NCI-H2171 treated with DMSO at 0.1 percent for 48 hours (cell line): ENCODE results near the gene STIM1.

Source experiments
- DNase-seq: peaks from one replicate; lab custom pipeline; 2025; lab: John Stamatoyannopoulos, UW

STIM1 gene

DNA sequence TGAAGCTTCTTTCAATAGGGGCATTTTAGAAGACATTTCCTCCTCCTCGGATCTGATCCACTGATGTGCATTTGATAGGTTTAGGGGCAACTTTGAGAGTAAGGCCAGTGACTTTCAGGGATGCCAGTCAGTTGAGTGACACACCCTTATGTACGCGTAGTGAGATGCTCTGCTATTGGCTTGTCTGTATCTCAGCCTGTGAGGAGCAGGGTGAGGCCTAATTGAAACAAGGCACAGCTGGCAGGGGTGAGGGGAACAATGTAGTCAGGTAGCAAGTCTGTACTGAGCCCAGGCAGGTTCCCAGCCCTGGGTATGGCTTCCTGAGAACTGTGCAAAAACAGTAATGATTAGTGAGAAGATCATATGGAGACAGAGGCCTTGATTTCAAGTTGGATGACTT is 61.5 kb downstream of the STIM1 start:
- peak; percentile 70 for DNase-seq

GRCh38 chr11:3920148-3920852 is 64.8 kb downstream of the STIM1 start:
- DNase-seq, result peak; percentile 59

GRCh38 chr11:3922056-3922455 is 66.6 kb downstream of the STIM1 start:
- DNase-seq, result no peak

GRCh38 chr11:3925513-3925912 is 70.0 kb downstream of the STIM1 start:
- DNase-seq, result no peak

DNA sequence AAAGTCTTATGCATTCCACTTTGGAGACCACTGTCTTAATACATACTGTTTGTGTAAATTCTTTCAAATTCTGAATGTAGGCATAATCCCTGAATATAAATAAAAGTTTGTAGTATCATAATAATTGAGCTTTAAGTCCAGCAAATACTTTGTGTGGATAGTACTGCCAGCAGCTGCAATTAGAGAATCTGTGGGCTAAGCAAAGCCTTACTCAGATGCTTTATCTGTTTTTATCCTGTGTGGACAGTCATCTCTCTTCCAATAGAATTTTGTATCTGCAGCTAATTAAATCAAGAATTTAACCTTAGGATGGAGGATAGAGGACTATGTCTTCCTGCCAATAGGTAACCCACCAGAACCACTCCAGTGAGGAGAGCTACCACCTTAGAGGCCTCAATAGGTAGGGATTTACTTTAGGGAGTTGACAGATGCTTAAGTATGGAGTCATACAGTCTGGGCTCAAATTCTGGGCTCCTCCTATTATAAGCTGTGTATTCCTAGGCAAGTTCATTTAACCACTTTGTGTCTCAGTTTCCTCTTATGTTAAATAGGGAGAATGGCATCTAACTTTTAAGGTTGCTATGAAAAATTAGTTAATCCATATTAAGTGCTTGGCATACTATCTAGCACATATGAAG is 71.1 kb downstream of the STIM1 start:
- DNase-seq, result no peak

- no peak for DNase-seq
These were observed 71.8 kb downstream of the STIM1 start for GRCh38 chr11:3927129-3927796.

DNA sequence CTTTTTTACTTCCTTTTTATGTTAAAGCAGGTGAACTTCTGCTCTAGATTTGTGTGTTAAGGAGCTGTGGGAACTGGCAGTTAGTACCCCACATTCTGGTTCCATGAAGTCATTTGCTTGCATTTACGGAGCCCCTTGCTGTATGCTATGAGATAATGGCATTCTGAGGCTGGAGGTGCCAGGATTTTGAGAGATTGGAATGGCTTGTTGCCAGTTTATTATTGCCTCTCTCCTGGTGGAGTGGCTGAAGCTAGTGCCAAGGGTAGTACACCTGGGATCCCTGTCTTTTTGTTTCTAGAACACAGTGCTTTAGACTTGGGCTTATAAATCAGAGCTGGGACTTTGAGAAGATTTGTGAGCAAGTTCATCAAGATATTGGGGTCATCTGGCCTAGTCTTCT is 73.8 kb downstream of the STIM1 start:
- DNase-seq, result no peak

- DNase-seq, result no peak
These were observed 74.2 kb downstream of the STIM1 start for GRCh38 chr11:3929649-3930048.

DNA sequence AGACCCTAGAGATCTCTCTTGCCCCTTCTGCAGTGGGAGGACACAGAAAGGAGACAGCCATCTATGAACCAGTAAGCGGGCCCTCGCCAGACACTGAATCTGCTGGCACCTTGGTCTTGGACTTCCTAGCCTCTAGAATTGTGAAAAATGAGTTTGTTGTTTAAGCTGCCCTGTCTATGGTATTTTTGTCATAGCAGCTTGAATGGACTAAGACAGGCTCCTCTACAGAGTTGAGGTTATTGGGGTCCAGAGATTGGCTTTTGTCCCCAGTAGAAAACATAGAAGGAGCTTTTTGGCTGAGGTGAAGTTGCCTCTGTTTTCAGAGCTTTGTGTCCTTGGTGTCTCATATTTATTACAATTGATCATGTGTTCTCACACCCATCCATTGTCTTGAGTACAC is 77.2 kb downstream of the STIM1 start:
- no peak for DNase-seq

- DNase-seq, result no peak
These were observed 77.7 kb downstream of the STIM1 start for GRCh38 chr11:3933165-3933628.

- DNase-seq, result no peak
These were observed 79.2 kb downstream of the STIM1 start for GRCh38 chr11:3934658-3935057.

DNA sequence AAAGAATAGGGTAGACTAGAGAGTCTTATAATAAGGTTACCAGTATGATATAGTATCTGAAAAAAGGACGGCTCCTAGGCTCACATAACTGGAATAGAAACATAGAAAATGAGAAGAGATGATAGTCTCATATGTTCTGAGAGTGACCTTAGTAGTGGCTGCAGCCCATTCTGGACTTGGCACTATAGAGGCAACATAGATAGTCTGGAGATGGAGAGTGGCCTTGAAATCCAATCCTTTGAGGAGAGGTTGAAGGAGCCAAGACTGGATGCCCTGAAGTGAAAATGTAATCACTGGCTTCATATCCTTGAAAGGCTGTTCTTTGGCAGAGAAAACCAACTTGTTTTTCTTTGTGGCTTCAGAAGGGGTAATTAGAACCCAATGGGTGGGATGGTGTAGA is 81.1 kb downstream of the STIM1 start:
- DNase-seq, result no peak

DNA sequence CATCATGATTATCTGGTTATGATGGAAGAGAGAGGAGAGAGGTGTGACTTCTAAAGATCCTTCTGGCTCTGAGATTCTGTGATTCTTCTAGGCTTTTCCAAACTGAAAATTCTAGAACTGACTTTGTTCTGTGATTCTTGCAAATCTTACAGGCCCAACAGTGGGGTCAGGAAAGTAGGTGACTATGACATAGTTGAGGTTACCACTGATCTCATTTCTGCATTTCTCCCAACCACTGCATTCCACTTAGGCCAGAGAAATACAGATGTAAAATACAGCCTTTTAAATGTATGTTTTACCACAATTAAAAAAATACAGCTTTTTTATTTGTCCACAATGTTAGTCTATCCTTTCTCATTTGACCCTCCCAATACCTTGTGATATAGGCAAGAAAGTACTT is 83.7 kb downstream of the STIM1 start:
- DNase-seq, result no peak

DNA sequence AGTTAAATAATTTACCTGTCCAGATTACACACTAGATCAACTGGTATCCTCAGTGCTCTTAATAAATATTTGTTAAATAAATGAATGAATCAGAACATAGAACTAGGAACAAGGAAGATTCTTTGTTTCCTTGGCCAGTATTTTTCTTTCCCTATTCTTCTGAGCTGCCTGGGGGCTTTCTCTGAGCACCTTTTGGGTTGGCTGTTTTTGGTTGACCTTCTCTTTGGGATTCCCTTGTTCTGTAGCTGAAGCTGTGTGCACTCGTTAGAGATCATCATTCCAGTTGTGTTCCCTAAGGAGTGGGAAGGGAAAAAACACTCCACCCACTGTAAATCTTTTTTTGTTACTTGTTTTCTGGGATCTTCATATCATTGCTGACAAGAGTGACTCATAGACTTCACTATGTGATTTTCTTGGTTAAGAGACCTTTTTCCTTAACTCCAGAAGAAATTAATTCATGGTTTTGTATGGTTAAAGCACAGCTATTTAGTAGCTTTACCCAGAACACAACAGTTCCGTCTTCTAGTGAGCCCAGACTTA is 84.3 kb downstream of the STIM1 start:
- DNase-seq, result no peak

- no peak for DNase-seq
These were observed 86.9 kb downstream of the STIM1 start for GRCh38 chr11:3942160-3942955.

DNA sequence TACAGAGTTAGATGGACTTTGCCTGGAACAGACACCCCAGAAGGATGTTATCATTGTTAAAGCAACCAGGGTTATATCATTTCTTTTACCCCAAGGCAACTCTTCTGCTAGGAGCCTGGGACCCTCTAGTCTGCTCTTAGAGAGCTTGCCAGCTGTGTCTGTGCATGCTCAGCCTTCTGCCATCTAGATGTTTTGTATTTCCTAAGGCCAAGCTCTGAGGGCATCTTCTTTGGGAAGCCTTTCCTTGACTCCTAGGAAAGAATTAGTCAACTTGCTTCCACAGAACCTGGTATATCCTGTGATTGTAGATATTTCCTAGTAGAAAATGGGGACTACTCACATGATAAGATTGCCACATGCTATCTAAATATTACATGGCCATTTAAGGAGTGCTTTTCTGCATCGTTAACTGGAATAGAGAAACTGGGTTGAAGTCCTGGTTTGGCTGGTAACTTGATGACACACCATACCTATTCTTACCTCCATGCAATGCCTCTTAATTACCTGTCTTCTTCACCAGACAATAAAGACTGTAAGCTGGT is 87.6 kb downstream of the STIM1 start:
- DNase-seq, result no peak

DNA sequence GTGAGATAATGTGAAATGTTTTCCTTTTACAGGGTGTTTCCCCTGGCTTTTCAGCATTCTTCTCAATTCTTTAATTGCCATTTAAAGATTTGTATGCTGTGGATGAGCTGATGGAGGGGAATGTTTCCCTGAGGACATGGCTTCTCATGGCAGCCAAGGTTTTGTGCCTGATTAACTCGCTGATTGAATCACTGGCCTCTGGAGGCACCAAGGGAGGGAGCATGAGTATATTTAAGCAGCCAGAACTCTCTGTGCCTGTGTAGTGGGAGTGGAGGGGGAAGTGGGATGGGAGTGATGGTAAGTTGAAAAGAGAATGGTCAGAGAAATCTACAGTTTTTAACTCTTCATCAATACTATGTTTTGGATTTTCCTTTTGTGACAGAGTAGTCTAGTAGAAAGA is 88.7 kb downstream of the STIM1 start:
- no peak for DNase-seq

GRCh38 chr11:3946455-3947017 is 91.1 kb downstream of the STIM1 start:
- DNase-seq, result no peak

- DNase-seq, result no peak
These were observed 91.6 kb downstream of the STIM1 start for GRCh38 chr11:3947061-3947460.

- DNase-seq, result no peak
These were observed 93.7 kb downstream of the STIM1 start for GRCh38 chr11:3949125-3949524.

DNA sequence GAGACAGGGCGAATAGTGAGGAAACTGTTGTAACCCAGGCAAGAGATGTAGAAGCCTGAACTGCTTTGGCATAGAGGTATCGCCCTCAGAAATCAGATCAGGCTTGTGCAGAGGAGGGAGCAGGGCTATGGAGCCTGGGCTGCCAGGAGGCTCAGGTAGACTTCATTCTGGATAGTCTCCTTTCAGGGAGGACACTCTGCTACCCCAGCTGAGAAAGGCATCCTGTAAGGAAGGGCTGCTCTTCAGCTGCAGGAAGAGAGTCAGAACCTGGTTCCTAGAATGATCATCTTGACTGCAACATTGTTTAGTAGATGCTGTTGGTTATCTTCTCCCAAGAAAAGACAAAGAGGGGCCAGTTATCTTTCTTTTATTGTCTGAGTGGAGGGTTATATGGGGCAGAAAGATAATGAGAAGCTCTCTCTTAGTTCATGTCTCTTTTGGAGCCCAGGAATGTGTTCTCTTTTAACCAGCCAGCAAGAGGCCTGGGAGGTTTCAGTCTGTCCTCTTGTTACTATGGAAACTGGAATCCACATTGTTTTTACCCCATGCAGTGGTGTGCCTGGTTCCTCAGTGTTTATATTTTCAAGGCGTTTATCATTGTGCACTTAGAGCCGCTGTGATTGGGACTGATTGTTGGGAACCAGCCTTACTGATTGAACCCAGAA is 95.7 kb downstream of the STIM1 start:
- no peak for DNase-seq
